KOPT-K1 (cell line): ENCODE results near the gene VAMP7.
"Not testable (repeated sequence)": the region's sequence is repeated elsewhere in the genome, so short reads cannot be mapped to it uniquely, and the experiment has no call there.

Experiments used
- H3K27ac ChIP-seq: fragments of 200-600 bp; sonication (generic); 2 replicates; pipeline ENCODE4 v1.5.1; 2016; ENCODE audit warnings: antibody characterized with exemption, mild to moderate bottlenecking, low read depth, low read length; ENCODE audit not compliant: poor library complexity, severe bottlenecking
- H3K36me3 ChIP-seq: fragments of 200-600 bp; sonication (generic); 2 replicates; pipeline ENCODE4 v1.5.1; 2017; ENCODE audit warnings: antibody characterized with exemption, mild to moderate bottlenecking, low read length, moderate library complexity; ENCODE audit not compliant: insufficient read depth
- H3K9me3 ChIP-seq: fragments of 200-600 bp; sonication (generic); 2 replicates; pipeline ENCODE4 v1.5.1; 2017; ENCODE audit warnings: antibody characterized with exemption, low read length, mild to moderate bottlenecking; ENCODE audit not compliant: insufficient read depth, poor library complexity, severe bottlenecking

Gene VAMP7

DNA sequence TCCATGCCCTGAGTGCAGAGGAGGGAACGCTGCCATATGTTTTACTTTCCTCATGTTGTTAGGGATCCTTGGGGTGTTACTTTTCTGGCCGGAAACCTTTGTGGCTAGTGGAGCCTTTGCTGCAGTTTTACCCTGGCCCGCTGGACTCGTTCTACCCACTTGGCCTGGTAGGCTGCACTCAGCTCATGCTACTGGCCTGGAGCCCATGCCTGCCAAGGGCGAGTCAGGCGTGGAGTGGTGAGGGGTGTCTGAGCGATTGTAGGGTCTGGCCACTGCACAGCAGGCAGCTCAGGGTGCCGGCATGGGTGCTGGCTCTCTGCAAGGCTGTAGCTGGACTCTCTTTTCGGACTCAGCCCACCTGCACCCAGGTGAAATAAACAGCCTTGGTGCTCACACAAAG lies 75.0 kb downstream of the VAMP7 start:
- no peaks in the 10 kb centered on the region for H3K9me3 ChIP-seq

DNA sequence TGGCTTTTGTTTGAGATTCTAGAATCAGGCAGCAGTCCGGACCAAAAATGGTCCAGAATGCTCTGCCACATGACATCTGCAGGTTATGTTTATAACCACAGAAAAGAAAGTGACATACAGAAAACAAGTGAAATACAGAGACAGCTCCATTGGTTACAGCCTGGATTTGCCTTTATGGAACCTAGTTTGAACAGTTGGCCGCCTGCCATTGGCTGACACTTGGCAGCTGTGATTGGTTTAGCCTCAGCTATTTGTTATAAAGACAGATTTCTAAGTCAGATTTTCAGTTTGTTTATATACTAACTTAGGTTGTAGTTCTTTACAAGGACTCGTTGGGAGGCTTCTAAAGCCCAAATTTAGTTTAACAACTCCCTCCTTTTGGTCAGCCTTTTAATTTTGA lies 75.5 kb downstream of the VAMP7 start:
- no peaks in the 10 kb centered on the region for H3K36me3 ChIP-seq
- no peaks in the 10 kb centered on the region for H3K9me3 ChIP-seq
- no peak overlapping the region for H3K27ac ChIP-seq

More for the DNA sequence above, 75.0 kb downstream of the VAMP7 start:
- Histone ChIP-seq H3K27ac (no peak overlapping the region), H3K36me3 (no peaks in the 10 kb centered on the region)

DNA sequence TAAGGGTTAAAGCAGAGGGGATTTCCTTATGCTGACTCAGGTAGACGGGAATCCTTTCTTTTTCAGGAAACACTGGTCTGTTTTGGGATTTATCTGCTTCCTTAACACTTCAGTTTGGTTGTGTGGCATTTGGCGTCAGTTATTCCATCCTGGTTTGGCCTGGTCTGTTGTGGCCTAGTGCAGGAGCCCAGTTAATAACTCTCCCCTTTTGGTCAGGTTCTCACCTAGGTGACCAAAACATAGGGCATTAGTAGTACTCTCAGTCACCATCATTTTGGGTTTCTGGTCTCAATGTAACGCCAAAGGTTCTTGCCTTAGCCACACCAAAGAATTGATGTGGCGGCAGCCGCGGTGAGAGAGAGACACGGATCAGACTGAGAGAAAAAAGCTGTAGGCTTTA lies 76.7 kb downstream of the VAMP7 start:
- H3K27ac ChIP-seq: no peak overlapping the region
- H3K36me3 ChIP-seq: no peaks in the 10 kb centered on the region
- H3K9me3 ChIP-seq: no peaks in the 10 kb centered on the region

DNA sequence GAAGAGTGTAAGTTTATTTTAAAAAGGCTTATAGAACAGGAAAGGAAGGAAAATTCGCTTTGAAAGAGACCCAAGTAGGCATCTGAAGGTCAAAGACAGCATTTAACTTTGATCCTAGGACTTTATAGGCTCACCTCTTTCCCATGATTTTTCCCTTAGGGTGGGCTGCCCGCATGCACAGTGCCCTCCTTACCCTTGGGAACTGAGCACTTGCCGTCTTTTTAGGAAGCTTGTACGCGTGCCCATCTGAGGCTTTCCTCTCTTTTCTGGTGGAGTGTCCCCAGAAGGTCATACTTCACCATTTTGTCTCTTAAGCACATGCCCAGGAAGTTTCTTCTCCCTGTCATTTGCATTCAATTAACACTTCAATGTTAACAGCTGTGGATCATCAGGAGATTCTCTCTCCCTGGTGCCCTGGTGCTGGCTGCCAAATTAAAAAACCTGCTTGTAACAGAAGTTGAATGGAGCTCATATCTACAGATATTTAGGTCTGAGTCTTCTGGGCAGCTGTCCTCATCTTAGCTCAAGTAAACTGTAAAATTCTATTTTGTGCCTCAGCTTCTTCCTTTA lies 78.0 kb downstream of the VAMP7 start:
- Histone ChIP-seq H3K9me3 (peaks cover 6% of the 10 kb centered on the region), H3K36me3 (no peaks in the 10 kb centered on the region), H3K27ac (no peak overlapping the region)

DNA sequence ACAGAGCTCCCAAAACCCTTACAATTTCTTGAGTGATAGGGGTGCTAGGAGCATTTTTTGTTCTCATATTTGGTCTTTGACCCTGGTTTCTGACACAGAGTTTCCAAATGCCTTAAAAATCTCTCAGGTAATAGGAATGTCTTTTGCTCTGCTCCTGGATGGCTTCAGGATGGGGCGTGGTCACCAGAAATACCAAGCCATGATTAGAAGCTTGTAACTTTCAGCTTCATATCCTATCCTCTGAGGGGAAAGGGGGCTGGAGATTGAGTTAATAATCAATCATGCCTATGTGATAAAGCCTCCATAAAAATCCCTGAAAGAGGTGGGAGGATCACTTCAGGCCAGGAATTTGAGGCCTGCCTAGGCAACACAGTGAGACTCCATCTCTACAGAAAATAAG lies 81.8 kb downstream of the VAMP7 start:
- Histone ChIP-seq H3K27ac (no peak overlapping the region), H3K9me3 (peaks cover 6% of the 10 kb centered on the region), H3K36me3 (no peaks in the 10 kb centered on the region)

DNA sequence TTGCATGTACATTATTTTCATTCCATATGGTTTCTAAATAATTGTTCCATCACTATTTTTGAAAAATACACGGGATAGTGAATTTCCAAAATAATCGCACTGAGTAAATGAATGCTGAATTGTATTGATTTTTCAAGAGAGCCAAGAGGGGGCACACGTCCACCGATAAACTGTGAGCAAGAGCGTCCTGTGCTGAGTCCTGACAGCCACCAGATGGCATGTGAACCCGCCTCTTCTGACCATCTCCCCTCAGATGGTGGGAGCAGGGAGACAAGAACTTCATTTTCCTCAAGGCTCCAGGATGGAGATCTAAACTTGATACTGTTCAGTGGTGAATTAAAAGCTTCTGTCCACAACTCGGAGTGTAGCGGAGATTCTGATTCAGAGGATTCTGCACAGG lies 85.7 kb downstream of the VAMP7 start:
- no peak overlapping the region for H3K27ac ChIP-seq
- H3K36me3 ChIP-seq: no peaks in the 10 kb centered on the region
- peaks cover 25% of the 10 kb centered on the region for H3K9me3 ChIP-seq

DNA sequence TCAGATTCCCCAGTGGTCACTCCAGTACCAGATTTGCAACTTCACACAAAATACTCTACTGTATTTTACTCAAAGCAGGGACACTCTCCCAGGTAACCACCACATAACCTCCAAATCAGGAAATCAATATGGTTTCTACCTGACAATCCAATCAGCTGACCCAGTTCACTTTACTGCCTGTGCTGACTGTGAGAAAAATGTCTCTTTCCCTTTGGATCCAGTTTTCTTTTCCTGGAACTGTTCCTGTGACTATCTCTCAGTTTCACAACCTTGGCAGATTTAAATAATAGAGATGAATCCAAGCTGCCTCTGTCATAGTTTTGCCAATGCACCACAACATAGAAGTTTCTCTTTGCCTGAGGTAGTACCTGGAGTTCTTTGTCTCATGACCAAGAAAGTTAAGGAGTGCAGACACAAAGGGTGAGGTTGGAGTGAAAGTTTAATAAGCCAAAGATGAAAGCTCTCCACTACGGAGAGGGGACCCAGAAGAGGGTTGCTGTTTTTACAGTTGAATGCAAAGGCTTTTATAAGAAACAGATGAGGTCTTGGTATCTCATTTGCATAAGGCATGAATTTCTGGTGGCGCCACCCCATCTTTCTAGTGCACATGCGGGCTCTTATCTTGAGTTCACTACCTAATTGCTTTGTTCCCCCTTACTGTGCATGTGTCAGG lies 86.6 kb downstream of the VAMP7 start:
- Histone ChIP-seq H3K9me3 (peaks cover 25% of the 10 kb centered on the region), H3K36me3 (no peaks in the 10 kb centered on the region), H3K27ac (no peak overlapping the region)

DNA sequence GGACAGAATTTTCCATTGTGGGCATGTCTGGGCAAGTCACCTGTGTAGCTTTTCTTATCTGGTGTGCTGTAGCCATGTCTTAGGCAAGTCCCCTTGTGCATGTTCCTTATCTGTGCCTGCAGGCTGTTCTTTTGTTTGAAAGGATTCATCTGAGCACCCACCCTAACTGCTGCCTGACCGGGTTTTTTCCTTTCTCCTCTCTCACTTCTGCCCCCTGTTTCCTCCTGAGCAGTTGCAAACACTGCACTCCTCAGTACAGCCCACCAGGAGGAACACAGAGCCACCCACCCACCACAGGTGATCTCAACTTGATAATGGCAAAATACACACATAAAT lies 87.1 kb downstream of the VAMP7 start:
- peaks cover 25% of the 10 kb centered on the region for H3K9me3 ChIP-seq
- H3K27ac ChIP-seq: no peak overlapping the region
- no peaks in the 10 kb centered on the region for H3K36me3 ChIP-seq

DNA sequence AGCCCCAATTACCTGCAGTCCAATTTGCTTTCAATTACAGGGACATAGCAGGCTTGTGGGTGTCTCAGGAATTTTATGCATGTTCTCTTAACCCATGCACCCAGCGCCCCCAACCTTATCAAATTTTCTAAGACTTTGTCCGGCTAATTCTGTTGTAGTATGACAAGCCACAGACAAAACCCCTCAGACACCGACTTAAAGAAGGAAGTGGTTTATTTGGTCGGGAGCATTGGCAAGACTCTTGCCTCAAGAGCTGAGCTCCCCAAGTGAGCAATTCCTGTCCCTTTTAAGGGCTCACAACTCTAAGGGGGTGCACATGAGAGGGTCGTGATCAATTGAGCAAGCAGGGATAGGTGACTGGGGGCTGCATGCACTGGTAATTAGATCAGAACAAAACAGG lies 87.6 kb downstream of the VAMP7 start:
- peaks cover 22% of the 10 kb centered on the region for H3K9me3 ChIP-seq
- H3K27ac ChIP-seq: no peak overlapping the region
- no peaks in the 10 kb centered on the region for H3K36me3 ChIP-seq

DNA sequence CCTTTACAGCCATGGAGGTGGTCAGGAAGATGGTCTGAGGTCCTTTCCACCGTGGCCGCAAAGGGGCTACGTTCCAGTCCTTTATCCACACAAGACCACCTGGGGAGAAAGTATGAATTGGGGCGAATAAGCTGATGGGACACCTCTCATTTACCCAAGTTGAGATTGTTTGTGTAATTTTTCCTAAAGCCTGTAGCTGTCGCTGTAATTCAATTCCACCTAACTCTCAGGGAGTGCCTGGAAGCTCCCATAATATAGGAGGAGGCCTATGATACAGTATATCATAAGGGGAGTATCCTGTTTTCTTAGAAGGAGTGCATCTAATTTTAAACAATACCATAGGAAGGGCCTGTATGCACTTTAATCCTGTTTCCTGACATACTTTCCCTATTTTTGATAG lies 90.5 kb downstream of the VAMP7 start:
- H3K9me3 ChIP-seq: peaks cover 19% of the 10 kb centered on the region
- H3K27ac ChIP-seq, H3K36me3 ChIP-seq: not testable (repeated sequence)

DNA sequence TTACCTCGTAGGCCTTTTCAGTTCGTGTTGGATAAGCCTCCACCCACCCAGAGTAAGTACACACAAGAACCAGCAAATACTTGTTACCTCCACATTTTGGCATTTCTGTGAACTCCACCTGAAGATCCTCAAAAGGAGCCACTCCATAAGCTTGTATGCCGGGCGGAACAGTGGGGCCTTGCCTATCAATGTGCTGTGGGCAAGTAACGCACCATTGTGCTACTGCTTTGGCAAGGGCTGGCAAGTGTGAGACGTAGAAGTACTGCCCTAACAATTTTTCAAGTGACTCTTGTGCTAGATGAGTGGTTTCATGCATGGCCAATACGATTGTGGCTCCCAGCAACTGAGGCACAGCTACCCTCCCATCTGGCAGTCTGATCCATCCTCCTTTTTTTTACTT lies 91.1 kb downstream of the VAMP7 start:
- H3K27ac ChIP-seq, H3K36me3 ChIP-seq: not testable (repeated sequence)
- peaks cover 19% of the 10 kb centered on the region for H3K9me3 ChIP-seq

DNA sequence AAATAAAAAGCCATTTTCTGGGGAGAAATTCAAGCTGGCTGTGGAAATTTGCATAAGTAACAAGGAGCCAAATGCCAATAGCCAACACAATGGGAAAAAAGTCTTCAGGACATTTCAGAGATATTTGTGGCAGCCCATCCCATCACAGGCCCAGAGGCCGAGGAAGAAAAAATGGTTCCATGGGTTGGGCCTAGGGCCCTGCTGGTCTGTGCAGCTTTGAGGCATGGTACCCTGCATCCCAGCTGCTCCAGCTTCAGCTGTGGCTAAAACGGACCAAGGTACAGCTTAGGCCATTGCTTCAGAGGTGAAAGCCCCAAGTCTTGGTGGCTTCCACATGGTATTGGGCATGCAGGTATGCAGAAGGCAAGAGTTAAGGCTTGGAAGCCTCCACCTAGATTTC lies 102.2 kb downstream of the VAMP7 start:
- H3K27ac ChIP-seq: no peak overlapping the region

DNA sequence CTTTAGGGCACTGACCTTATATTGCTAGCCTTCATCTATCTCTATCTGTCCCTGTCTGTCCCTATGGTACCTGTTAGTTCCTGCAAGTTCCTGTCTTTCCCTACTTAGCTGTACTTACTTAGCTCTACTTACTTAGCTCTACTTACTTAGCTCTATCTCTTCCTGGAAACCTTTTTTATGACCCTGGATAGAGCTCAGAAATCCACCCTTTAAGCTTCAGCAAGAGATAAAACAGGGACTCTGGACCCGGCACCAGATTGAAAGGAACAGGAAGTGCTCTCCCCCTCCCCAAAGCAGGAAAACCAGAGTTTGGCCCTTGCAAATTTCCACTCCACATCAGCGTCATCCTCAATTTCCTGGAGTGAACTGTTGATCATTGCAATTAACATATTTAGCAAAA lies 104.1 kb downstream of the VAMP7 start:
- no peak overlapping the region for H3K27ac ChIP-seq
- H3K36me3 ChIP-seq: no peaks in the 10 kb centered on the region
- H3K9me3 ChIP-seq: peaks cover 11% of the 10 kb centered on the region

More for the DNA sequence above, 102.2 kb downstream of the VAMP7 start:
- Histone ChIP-seq H3K9me3 (peaks cover 11% of the 10 kb centered on the region), H3K36me3 (no peaks in the 10 kb centered on the region)

DNA sequence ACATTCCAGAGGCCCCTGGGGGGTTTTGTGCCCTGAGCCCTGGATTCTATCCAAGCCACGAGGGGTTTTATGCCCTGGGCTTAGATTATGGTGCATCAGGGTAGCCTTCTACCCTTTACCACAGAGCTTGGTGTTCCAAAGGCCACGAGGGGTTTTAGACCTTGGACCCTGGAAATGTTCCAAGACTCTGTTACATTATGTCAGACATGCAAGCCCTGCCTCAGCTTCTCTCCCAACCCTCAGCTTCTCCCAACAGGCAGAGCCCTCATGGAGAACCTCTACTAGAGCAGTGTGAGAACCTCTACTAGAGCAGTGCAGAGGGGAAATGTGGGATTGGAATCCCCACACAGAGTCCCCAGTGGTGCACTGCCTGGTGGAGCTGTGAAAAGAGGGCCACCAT lies 105.8 kb downstream of the VAMP7 start:
- H3K36me3 ChIP-seq, H3K27ac ChIP-seq: not testable (repeated sequence)
- peaks cover 11% of the 10 kb centered on the region for H3K9me3 ChIP-seq

DNA sequence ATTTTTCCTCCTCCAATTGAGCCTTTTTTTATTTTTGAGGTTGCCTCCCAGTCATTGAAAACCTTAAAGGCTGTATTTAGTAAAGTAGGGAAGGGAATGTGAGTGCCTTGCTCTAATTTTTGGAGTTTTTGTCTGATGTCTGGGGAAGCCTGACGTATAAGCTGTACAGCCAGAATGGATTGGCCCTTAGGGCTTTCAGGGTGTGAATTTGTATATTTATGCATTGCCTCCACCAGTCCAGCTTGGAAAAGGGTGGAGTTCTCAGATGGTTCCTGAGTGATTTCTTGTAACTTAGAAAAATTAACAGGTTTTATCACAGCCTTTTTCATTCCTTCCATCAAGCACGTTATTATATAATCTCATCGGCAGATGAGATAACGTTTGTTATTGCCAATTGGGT lies 107.7 kb downstream of the VAMP7 start:
- Histone ChIP-seq H3K36me3 (no peaks in the 10 kb centered on the region), H3K27ac (no peak overlapping the region), H3K9me3 (peaks cover 3% of the 10 kb centered on the region)
